B cell (primary cell): ENCODE results near the gene ATP5ME. TPM values are rescaled to one million over a fixed set of nuclear protein-coding genes. Genes with fewer than 3 reads are reported as not detected.

Experiments
- ATAC-seq: fragments of 200-7000 bp; cut with Tn5 transposase; one replicate; pipeline ENCODE4 v1.10.0; 2021; ENCODE audit warnings: low read depth, mild to moderate bottlenecking, moderate number of reproducible peaks, moderate library complexity
- CTCF ChIA-PET: fragments of 350-600 bp; sonication (Branson Sonifier 250); formaldehyde crosslinking; loops from one replicate; lab custom pipeline; 2021; ENCODE audit warnings: antibody characterized with exemption, inconsistent platforms; lab: Charles Lee
- POLR2A ChIA-PET: fragments of 350-600 bp; sonication (Branson Sonifier 250); formaldehyde crosslinking; loops from one replicate; lab custom pipeline; 2021; ENCODE audit warnings: antibody characterized with exemption; lab: Charles Lee
- DNase-seq: peaks from one replicate; pipeline ENCODE4 v3.0.0; 2013
- H2AFZ ChIP-seq: 2 replicates; pipeline ENCODE4 v1.6.1; 2012; ENCODE audit warnings: mild to moderate bottlenecking, low read depth, low read length; ENCODE audit not compliant: insufficient read depth, poor library complexity, severe bottlenecking
- H3K27ac ChIP-seq, 2 donors: 1 replicate in 1 of 2; 2 replicates in 1 of 2; pipeline ENCODE4 v1.5.1; 2012 to 2013; ENCODE audit warnings: low read length in 2 of 2, mild to moderate bottlenecking in 2 of 2, moderate library complexity in 1 of 2
- H3K27me3 ChIP-seq, 4 experiments: fragments of 200-600 bp in 1 of 4; sonication (generic) in 1 of 4; replicated peaks in 1 of 4; 1 replicate in 2 of 4; 2 replicates in 2 of 4; pipeline versions ENCODE4 v1.6.1 to v1.7.0; 2013 to 2016; ENCODE audit warnings: low read length in 3 of 4, mild to moderate bottlenecking in 2 of 4, mixed read lengths in 1 of 4, moderate library complexity in 1 of 4; ENCODE audit not compliant: insufficient read depth in 4 of 4, control insufficient read depth in 3 of 4; ENCODE audit errors: control extremely low read depth in 1 of 4
- H3K36me3 ChIP-seq, 2 experiments: replicated peaks in 1 of 2; 1 replicate in 1 of 2; 2 replicates in 1 of 2; pipeline versions ENCODE4 v1.6.1 to v1.7.1; 2013; ENCODE audit warnings: low read length in 1 of 2; ENCODE audit not compliant: insufficient read depth in 2 of 2, control insufficient read depth in 1 of 2; ENCODE audit errors: control extremely low read depth in 1 of 2, extremely low read depth in 1 of 2
- H3K4me1 ChIP-seq, 2 donors: fragments of 200-600 bp in 1 of 2; sonication (generic) in 1 of 2; 1 replicate in 1 of 2; 2 replicates in 1 of 2; pipeline versions ENCODE4 v1.5.1 to v1.6.1; 2013 to 2017; ENCODE audit warnings: low read length in 2 of 2; ENCODE audit not compliant: control insufficient read depth in 2 of 2, insufficient read depth in 2 of 2
- H3K4me2 ChIP-seq: replicated peaks from 2 replicates; pipeline ENCODE3; 2012; ENCODE audit warnings: mild to moderate bottlenecking, low read depth, low read length; ENCODE audit not compliant: poor library complexity, severe bottlenecking
- H3K4me3 ChIP-seq, 5 experiments: fragments of 200-600 bp in 1 of 5; sonication (generic) in 1 of 5; 1 replicate in 3 of 5; 2 replicates in 2 of 5; pipeline versions ENCODE4 v1.5.1 to v1.7.0; 2011 to 2016; ENCODE audit warnings: low read length in 4 of 5, mild to moderate bottlenecking in 4 of 5, low read depth in 2 of 5, control low read depth in 1 of 5, moderate library complexity in 1 of 5; ENCODE audit not compliant: insufficient read depth in 1 of 5; ENCODE audit errors: control extremely low read depth in 1 of 5, extremely low read depth in 1 of 5
- H3K79me2 ChIP-seq: fragments of 200-600 bp; sonication (generic); one replicate; pipeline ENCODE4 v1.6.0; 2016; ENCODE audit warnings: low read length; ENCODE audit not compliant: control insufficient read depth, insufficient read depth
- H3K9ac ChIP-seq: fragments of 200-600 bp; sonication (generic); 2 replicates; pipeline ENCODE4 v1.6.1; 2017; ENCODE audit warnings: mild to moderate bottlenecking, low read length, moderate library complexity
- H3K9me3 ChIP-seq, 3 donors: one replicate each; pipeline versions ENCODE4 v1.6.1 to v1.7.1; 2013; ENCODE audit warnings: low read length in 2 of 3; ENCODE audit not compliant: control insufficient read depth in 2 of 3, insufficient read depth in 1 of 3; ENCODE audit errors: control extremely low read depth in 1 of 3
- H4K20me1 ChIP-seq: 2 replicates; pipeline ENCODE4 v1.6.0; 2012; ENCODE audit warnings: mild to moderate bottlenecking, low read length; ENCODE audit not compliant: insufficient read depth, control insufficient read depth, poor library complexity, severe bottlenecking
- H3K27ac Mint-ChIP-seq: one replicate; pipeline ENCODE4 v1.8.0; 2021; ENCODE audit warnings: mixed read lengths
- H3K27me3 Mint-ChIP-seq: one replicate; pipeline ENCODE4 v1.8.0; 2021; ENCODE audit warnings: mixed read lengths
- H3K4me1 Mint-ChIP-seq: one replicate; pipeline ENCODE4 v1.8.0; 2021; ENCODE audit warnings: mixed read lengths
- H3K4me3 Mint-ChIP-seq: one replicate; pipeline ENCODE4 v1.8.0; 2021; ENCODE audit warnings: mixed read lengths
- H3K9me3 Mint-ChIP-seq: one replicate; pipeline ENCODE4 v1.8.0; 2022; ENCODE audit warnings: mixed read lengths; ENCODE audit not compliant: insufficient read depth
- EZH2 ChIP-seq: IDR thresholded peaks from 2 replicates; pipeline ENCODE4 v1.6.1; 2012; ENCODE audit warnings: borderline replicate concordance, low read depth, mild to moderate bottlenecking, moderate library complexity, low read length; ENCODE audit not compliant: insufficient read depth, poor library complexity, severe bottlenecking
- WGBS: methylation state at CpG from one replicate; pipeline ENCODE4 v1.1.5; 2013; ENCODE audit warnings: missing lambda C conversion rate; ENCODE audit not compliant: insufficient coverage; 5-methylcytosine and 5-hydroxymethylcytosine counted together
- intact Hi-C: fragments of 100-400 bp; cut with micrococcal nuclease; formaldehyde crosslinking; loops from one replicate; pipeline ENCODE4 v1.10.0; 2022
- polyA plus RNA-seq: library from polyadenylated mRNA; depleted of rRNA; stranded (reverse); fragments of >200 nt; gene quantifications from 2 replicates; pipeline ENCODE4 v1.2.3, GENCODE V29; 2012
- total RNA-seq, 2 donors: library from RNA; stranded (reverse); fragments of 120-200 nt in 1 of 2; gene quantifications; 1 replicate in 1 of 2; 2 replicates in 1 of 2; pipeline versions ENCODE4 v1.2.3 to v1.2.4, GENCODE V29; 2013 to 2022
- TF ChIP-seq, protein P1 (sequence below): fragments of 200-600 bp; IDR thresholded peaks from one replicate; pipeline ENCODE4 v1.8.0; 2022; ENCODE audit warnings: antibody characterized with exemption, mild to moderate bottlenecking

Gene ATP5ME
- total and polyA plus RNA-seq, 2 donors (not counting 1 experiment from before 2014, with no cell fraction given), result 129 to 153 TPM

DNA sequence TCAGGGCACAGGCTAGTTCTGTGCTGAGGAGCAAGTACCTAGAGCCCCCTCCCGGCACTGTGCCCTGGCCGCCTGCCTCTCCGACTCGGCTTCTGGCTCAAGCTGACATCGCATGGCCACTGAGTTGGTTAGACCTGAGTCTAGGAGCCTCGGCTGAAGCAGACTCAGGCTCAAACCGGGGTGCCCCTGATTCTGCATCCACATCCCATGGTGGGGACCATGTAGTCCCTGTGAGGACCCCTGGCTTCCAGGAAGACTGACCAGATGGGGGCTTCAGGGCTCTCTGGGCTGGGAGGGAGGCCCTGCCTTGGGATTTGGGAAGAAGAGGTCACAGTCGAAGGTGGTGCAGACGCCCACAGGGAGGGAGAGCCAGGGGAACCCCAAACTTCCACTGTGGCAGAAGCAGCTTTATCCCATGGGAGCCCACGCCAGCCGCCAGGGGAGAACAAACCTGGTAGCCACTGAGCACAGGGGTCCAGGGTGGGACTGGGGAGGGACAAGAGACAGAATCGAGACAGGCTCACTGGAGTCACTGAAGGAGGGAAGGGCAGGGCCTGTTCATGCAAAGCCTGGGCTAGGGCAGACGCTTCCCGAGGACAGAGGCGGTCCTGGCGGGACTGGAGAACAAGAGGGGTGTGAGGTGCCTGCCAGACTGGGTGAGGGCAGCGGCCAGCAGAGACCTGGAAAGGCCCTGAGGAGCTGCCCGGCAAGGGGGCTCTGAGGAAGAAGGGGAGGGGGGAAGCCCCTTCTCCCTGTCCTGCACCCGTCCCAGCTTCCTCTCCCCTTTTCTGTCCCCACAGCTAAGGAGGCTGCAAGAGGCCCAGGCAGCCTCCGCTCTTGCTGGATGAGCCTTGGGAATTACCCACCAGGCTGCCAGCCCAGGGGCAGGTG, 47.6 kb downstream of the ATP5ME start:
- intact Hi-C loops, result no loop called here
- Histone ChIP-seq H3K27ac (no peak overlapping the region), H3K27me3 (peaks cover 0 to 6% (median 0%) of the 10 kb centered on the region in 4 experiments), H3K4me1 (no peaks in the 10 kb centered on the region), H3K9me3 (peaks cover 0 to 29% (median 3%) of the 10 kb centered on the region in 3 donors), H3K4me2 (no peak overlapping the region), H3K4me3 (no peak overlapping the region), H4K20me1 (no peaks in the 10 kb centered on the region), H3K36me3 (no peaks in the 10 kb centered on the region), H3K9ac (no peak overlapping the region), H2AFZ (no peak overlapping the region), H3K79me2 (no peaks in the 10 kb centered on the region)
- H3K9me3 Mint-ChIP-seq, result no peaks in the 10 kb centered on the region
- H3K4me3 Mint-ChIP-seq, result no peak overlapping the region
- CTCF ChIA-PET, result no interaction called here
- 90% methylated on average over 17 of the region's 20 CpGs for WGBS
- no peak for TF ChIP-seq EZH2
- TF ChIP-seq, protein P1, sequence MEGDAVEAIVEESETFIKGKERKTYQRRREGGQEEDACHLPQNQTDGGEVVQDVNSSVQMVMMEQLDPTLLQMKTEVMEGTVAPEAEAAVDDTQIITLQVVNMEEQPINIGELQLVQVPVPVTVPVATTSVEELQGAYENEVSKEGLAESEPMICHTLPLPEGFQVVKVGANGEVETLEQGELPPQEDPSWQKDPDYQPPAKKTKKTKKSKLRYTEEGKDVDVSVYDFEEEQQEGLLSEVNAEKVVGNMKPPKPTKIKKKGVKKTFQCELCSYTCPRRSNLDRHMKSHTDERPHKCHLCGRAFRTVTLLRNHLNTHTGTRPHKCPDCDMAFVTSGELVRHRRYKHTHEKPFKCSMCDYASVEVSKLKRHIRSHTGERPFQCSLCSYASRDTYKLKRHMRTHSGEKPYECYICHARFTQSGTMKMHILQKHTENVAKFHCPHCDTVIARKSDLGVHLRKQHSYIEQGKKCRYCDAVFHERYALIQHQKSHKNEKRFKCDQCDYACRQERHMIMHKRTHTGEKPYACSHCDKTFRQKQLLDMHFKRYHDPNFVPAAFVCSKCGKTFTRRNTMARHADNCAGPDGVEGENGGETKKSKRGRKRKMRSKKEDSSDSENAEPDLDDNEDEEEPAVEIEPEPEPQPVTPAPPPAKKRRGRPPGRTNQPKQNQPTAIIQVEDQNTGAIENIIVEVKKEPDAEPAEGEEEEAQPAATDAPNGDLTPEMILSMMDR, result no peak
- H3K4me1 Mint-ChIP-seq, result no peaks in the 10 kb centered on the region
- POLR2A ChIA-PET, result no interaction called here
- peaks cover 7% of the 10 kb centered on the region for H3K27me3 Mint-ChIP-seq
- ATAC-seq, result no peak
- DNase-seq, result no peak
- no peak overlapping the region for H3K27ac Mint-ChIP-seq

DNA sequence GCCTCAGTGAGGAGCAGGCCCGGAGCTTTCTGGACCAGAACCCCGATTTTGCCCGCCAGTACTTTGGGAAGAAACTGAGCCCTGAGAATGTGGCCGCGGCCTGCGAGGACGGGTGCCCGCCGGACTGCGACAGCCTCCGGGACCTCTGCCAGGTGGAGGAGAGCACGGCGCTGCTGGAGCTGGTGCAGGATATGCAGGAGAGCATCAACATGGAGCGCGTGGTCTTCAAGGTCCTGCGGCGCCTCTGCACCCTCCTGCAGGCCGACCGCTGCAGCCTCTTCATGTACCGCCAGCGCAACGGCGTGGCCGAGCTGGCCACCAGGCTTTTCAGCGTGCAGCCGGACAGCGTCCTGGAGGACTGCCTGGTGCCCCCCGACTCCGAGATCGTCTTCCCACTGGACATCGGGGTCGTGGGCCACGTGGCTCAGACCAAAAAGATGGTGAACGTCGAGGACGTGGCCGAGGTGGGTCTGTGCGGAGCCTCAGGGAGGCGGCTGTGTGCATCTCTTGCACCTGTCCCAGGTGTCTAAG, 48.4 kb downstream of the ATP5ME start:
- TF ChIP-seq, protein P1, result no peak
- TF ChIP-seq EZH2, result no peak
- Histone ChIP-seq H3K36me3 (no peaks in the 10 kb centered on the region), H3K79me2 (no peaks in the 10 kb centered on the region), H3K9ac (no peak overlapping the region), H3K27me3 (peaks cover 0 to 6% (median 0%) of the 10 kb centered on the region in 4 experiments), H3K4me2 (no peak overlapping the region), H3K4me3 (no peak overlapping the region), H4K20me1 (no peaks in the 10 kb centered on the region), H2AFZ (no peak overlapping the region), H3K9me3 (peaks cover 0 to 30% (median 0%) of the 10 kb centered on the region in 3 donors), H3K4me1 (no peaks in the 10 kb centered on the region), H3K27ac (no peak overlapping the region)
- CTCF ChIA-PET, result no interaction called here
- no peak for ATAC-seq
- Mint-ChIP-seq H3K4me3 (no peak overlapping the region), H3K27me3 (peaks cover 8% of the 10 kb centered on the region), H3K9me3 (no peaks in the 10 kb centered on the region), H3K27ac (no peak overlapping the region), H3K4me1 (no peaks in the 10 kb centered on the region)
- no peak for DNase-seq
- POLR2A ChIA-PET, result no interaction called here
- intact Hi-C loops, result no loop called here
- 96% methylated on average over 39 of the region's 39 CpGs for WGBS
